GM12892 (cell line): ENCODE measurements around the gene AURKAIP1.

Experiments used
- POLR2A ChIP-seq: IDR thresholded peaks from 2 replicates; pipeline ENCODE4 v1.6.1; 2011; ENCODE audit warnings: low read depth, low read length, control low read depth
- POLR2AphosphoS5 ChIP-seq: IDR thresholded peaks from 2 replicates; pipeline ENCODE4 v1.6.1; 2011; ENCODE audit warnings: low read depth, low read length, control low read depth

DNA sequence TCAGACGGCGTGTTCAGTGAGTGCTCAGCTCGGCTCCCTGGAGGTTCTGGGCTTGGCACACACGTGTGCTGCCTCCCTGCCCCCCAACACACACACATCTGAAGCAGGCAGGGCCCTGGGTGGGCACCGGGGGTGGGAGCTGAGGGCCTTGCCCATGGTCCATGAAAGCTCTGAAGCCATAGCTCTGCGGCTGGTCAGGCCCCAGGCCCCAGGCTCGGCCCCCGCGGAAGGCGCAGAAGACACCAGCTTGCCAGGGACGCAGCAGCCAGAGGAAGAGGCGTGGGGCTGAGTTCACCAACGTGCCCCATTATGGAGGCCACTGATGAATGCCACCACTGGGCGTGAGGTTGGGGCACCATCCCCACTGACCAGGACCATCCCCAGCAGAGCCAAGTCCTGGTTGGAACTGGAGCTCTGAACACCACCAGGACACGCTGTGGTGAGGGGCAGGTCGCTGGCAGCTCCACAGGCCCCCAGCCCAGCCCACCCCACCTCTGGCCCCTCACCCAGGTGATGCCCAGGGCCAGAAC, 4.2 kb downstream of the AURKAIP1 start:
- TF ChIP-seq POLR2A (no peak), POLR2AphosphoS5 (no peak)
